ENCODE measurements around the gene EPHA1.
A peak's percentile ranks its signal among the peaks of the same experiment; 100 is the strongest.

EPHA1 gene

GRCh38 chr7:143369678-143370651 lies 38.7 kb downstream of the EPHA1 start:
- TF ChIP-seq, protein P1, sequence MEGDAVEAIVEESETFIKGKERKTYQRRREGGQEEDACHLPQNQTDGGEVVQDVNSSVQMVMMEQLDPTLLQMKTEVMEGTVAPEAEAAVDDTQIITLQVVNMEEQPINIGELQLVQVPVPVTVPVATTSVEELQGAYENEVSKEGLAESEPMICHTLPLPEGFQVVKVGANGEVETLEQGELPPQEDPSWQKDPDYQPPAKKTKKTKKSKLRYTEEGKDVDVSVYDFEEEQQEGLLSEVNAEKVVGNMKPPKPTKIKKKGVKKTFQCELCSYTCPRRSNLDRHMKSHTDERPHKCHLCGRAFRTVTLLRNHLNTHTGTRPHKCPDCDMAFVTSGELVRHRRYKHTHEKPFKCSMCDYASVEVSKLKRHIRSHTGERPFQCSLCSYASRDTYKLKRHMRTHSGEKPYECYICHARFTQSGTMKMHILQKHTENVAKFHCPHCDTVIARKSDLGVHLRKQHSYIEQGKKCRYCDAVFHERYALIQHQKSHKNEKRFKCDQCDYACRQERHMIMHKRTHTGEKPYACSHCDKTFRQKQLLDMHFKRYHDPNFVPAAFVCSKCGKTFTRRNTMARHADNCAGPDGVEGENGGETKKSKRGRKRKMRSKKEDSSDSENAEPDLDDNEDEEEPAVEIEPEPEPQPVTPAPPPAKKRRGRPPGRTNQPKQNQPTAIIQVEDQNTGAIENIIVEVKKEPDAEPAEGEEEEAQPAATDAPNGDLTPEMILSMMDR (IDR thresholded peaks at IDR 0.05; ENCODE audit: low read depth, low read length): no peak
- DNase-seq (ENCODE audit: low read depth in 2 of 2): no peak
- H3K4me3 ChIP-seq (replicated peaks in 1 of 2; ENCODE audit: low read depth in 2 of 2, low read length in 2 of 2): no peak overlapping the region

- no peak for DNase-seq (ENCODE audit: low read depth in 2 of 2)
- no peak overlapping the region for H3K4me3 ChIP-seq (replicated peaks in 1 of 2; ENCODE audit: low read depth in 2 of 2, low read length in 2 of 2)
- TF ChIP-seq, protein P1 (IDR thresholded peaks at IDR 0.05; ENCODE audit: low read depth, low read length): no peak
Observed at GRCh38 chr7:143368387-143368786, 40.3 kb downstream of the EPHA1 start.

GRCh38 chr7:143367972-143368371 lies 40.7 kb downstream of the EPHA1 start:
- DNase-seq (ENCODE audit: low read depth in 2 of 2): peak; percentile 9 to 15
- no peak overlapping the region for H3K4me3 ChIP-seq (replicated peaks in 1 of 2; ENCODE audit: low read depth in 2 of 2, low read length in 2 of 2)
- TF ChIP-seq, protein P1 (IDR thresholded peaks at IDR 0.05; ENCODE audit: low read depth, low read length): no peak

- peak overlapping the region in 1 of 2 donors; percentile 11 for H3K4me3 ChIP-seq (replicated peaks in 1 of 2; ENCODE audit: low read depth in 2 of 2, low read length in 2 of 2)
- TF ChIP-seq, protein P1 (IDR thresholded peaks at IDR 0.05; ENCODE audit: low read depth, low read length): no peak
- no peak for DNase-seq (ENCODE audit: low read depth in 2 of 2)
Observed at GRCh38 chr7:143363016-143363937, 45.4 kb downstream of the EPHA1 start.

DNA sequence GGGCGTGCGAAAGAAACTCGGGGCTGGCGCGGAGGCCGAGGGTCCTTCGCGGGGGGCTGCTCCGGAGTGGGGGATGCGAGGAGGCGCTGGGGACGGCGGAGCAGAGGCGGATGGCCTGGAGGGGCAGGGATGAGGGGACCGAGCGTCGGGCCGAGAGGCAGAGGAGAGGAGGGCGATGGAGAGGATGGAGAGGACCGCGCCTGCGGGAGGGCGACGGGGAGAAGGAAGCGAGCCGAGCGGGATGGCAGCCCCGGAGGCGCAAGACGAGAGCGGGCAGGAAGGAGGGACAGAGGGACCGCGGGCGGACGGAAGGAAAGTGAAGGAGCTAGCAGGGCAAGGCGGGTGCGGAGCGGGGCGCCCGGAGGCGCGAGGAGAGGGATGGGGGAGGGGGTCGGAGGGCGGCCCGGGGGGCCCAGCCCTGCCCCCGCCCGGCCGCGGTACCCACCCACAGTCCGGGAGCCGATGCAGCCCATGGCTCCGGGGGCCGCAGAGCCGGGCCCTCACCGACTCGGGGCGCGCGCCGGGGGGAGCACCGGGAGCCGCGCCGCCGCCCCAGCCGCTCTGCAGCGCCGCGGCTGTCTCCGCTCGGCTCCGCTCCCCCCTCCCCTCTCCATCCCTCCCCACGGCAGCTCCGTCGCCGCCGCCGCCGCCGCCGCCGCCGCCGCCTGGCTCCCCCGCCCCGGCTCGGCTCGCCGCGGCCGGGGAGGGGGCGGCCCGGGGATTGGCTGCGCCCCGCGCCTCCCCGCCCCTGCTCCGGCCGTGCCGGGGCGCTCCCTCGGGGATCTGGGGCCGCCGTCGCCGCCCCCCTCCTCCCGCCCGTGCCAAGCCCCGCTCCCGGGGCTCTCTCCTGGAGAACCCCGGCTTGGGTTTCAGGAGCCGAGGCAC lies 46.3 kb downstream of the EPHA1 start, which contains the start of gene FAM131B:
Gene FAM131B (minus strand): TSS at position 583 of the 885 bp plus-strand sequence. CDS start 110 bp downstream, at position 473.
- DNase-seq (ENCODE audit: low read depth in 2 of 2): no peak
- peak within 1 kb of the TSS; percentile 52 to 54 for H3K4me3 ChIP-seq (replicated peaks in 1 of 2; ENCODE audit: low read depth in 2 of 2, low read length in 2 of 2)
- TF ChIP-seq, protein P1 (IDR thresholded peaks at IDR 0.05; ENCODE audit: low read depth, low read length): no peak

Measured in cardiac fibroblast (primary cell).